ELF-1 (cell line): ENCODE data around the gene SCN1A.

Experiments
- DNase-seq: peaks from one replicate; pipeline ENCODE4 v3.0.0-alpha.2; 2016; ENCODE audit warnings: low read depth, low spot score

The SCN1A gene

GRCh38 chr2:166081852-166082251 lies 46.0 kb downstream of the SCN1A start:
- DNase-seq, result no peak

GRCh38 chr2:166081131-166081632 lies 46.6 kb downstream of the SCN1A start:
- no peak for DNase-seq

GRCh38 chr2:166074430-166074829 lies 53.4 kb downstream of the SCN1A start:
- no peak for DNase-seq

GRCh38 chr2:166074011-166074410 lies 53.8 kb downstream of the SCN1A start:
- no peak for DNase-seq

- no peak for DNase-seq
These were observed 57.6 kb downstream of the SCN1A start for GRCh38 chr2:166070231-166070630.

- no peak for DNase-seq
These were observed 58.8 kb downstream of the SCN1A start for GRCh38 chr2:166068981-166069380.

- DNase-seq, result no peak
These were observed 60.6 kb downstream of the SCN1A start for GRCh38 chr2:166067229-166067628.

GRCh38 chr2:166060191-166060590 lies 67.6 kb downstream of the SCN1A start:
- no peak for DNase-seq

- no peak for DNase-seq
These were observed 70.3 kb downstream of the SCN1A start for GRCh38 chr2:166057370-166058164.

GRCh38 chr2:166044853-166045483 lies 82.9 kb downstream of the SCN1A start:
- DNase-seq, result no peak

GRCh38 chr2:166042768-166043390 lies 84.9 kb downstream of the SCN1A start:
- DNase-seq, result no peak

- DNase-seq, result no peak
These were observed 85.5 kb downstream of the SCN1A start for GRCh38 chr2:166042356-166042755.

- DNase-seq, result no peak
These were observed 86.2 kb downstream of the SCN1A start for GRCh38 chr2:166041613-166042012.

GRCh38 chr2:166032361-166032760 lies 95.5 kb downstream of the SCN1A start:
- DNase-seq, result no peak

- no peak for DNase-seq
These were observed 96.8 kb downstream of the SCN1A start for GRCh38 chr2:166031054-166031453.

- no peak for DNase-seq
These were observed 102.5 kb downstream of the SCN1A start for GRCh38 chr2:166025313-166025712.

GRCh38 chr2:166017208-166017607 lies 110.6 kb downstream of the SCN1A start:
- DNase-seq, result no peak

GRCh38 chr2:166013878-166014277 lies 113.9 kb downstream of the SCN1A start:
- no peak for DNase-seq

GRCh38 chr2:166011660-166012059 lies 116.2 kb downstream of the SCN1A start:
- no peak for DNase-seq

- DNase-seq, result no peak
These were observed 127.4 kb downstream of the SCN1A start for GRCh38 chr2:166000401-166000800.

- no peak for DNase-seq
These were observed 137.0 kb downstream of the SCN1A start for GRCh38 chr2:165990846-165991245.

GRCh38 chr2:165989851-165990250 lies 138.0 kb downstream of the SCN1A start:
- DNase-seq, result no peak

- DNase-seq, result no peak
These were observed 142.7 kb downstream of the SCN1A start for GRCh38 chr2:165985120-165985519.
